Neural progenitor cell (in vitro differentiated cells): ENCODE results near the gene DISC1. TPM values are rescaled to one million over a fixed set of nuclear protein-coding genes. Genes with fewer than 3 reads are reported as not detected.

Experiments
- DNase-seq: peaks from one replicate; pipeline ENCODE4 v3.0.0-alpha.2; 2016; ENCODE audit warnings: low spot score
- H2AFZ ChIP-seq: fragments of 200-600 bp; sonication (generic); replicated peaks from 2 replicates; pipeline ENCODE4 v1.6.1; 2016; ENCODE audit warnings: antibody characterized with exemption
- H3F3A ChIP-seq: fragments of 200-600 bp; sonication (generic); 2 replicates; pipeline ENCODE4 v1.6.1; 2016; ENCODE audit warnings: antibody characterized with exemption, low read depth
- H3K27ac ChIP-seq: fragments of 200-600 bp; sonication (generic); 2 replicates; pipeline ENCODE4 v1.5.1; 2016; ENCODE audit warnings: mild to moderate bottlenecking
- H3K27me3 ChIP-seq: fragments of 200-600 bp; sonication (generic); 2 replicates; pipeline ENCODE4 v1.6.1; 2016; ENCODE audit warnings: mild to moderate bottlenecking, moderate library complexity
- H3K36me3 ChIP-seq: fragments of 200-600 bp; sonication (generic); 2 replicates; pipeline ENCODE4 v1.5.1; 2016
- H3K4me1 ChIP-seq: fragments of 200-600 bp; sonication (generic); 2 replicates; pipeline ENCODE4 v1.6.1; 2016; ENCODE audit warnings: mixed run types
- H3K4me2 ChIP-seq: fragments of 200-600 bp; sonication (generic); 2 replicates; pipeline ENCODE4 v1.6.1; 2016
- H3K4me3 ChIP-seq: fragments of 200-600 bp; sonication (generic); 2 replicates; pipeline ENCODE4 v1.5.1; 2016
- H3K79me2 ChIP-seq: fragments of 200-600 bp; sonication (generic); 2 replicates; pipeline ENCODE4 v1.6.1; 2016; ENCODE audit warnings: low read depth
- H3K9ac ChIP-seq: fragments of 200-600 bp; sonication (generic); 2 replicates; pipeline ENCODE4 v1.6.1; 2016
- H3K9me3 ChIP-seq: fragments of 200-600 bp; sonication (generic); 2 replicates; pipeline ENCODE4 v1.5.1; 2016; ENCODE audit warnings: low read depth
- H4K20me1 ChIP-seq: fragments of 200-600 bp; sonication (generic); 2 replicates; pipeline ENCODE4 v1.6.1; 2016; ENCODE audit warnings: low read depth
- H3K27ac Mint-ChIP-seq: 3 replicates; pipeline ENCODE4 v1.8.0; 2021; ENCODE audit warnings: mixed read lengths
- H3K27me3 Mint-ChIP-seq: 2 replicates; pipeline ENCODE4 v1.8.0; 2022; ENCODE audit warnings: low read depth, mild to moderate bottlenecking, inconsistent platforms, moderate library complexity, mixed read lengths; ENCODE audit not compliant: insufficient read depth
- H3K36me3 Mint-ChIP-seq: 3 replicates; pipeline ENCODE4 v1.8.0; 2021; ENCODE audit warnings: mixed read lengths
- H3K4me1 Mint-ChIP-seq: 3 replicates; pipeline ENCODE4 v1.8.0; 2021; ENCODE audit warnings: mixed read lengths
- H3K4me3 Mint-ChIP-seq: 3 replicates; pipeline ENCODE4 v1.8.0; 2021; ENCODE audit warnings: mild to moderate bottlenecking, moderate library complexity, mixed read lengths
- H3K9me3 Mint-ChIP-seq: 3 replicates; pipeline ENCODE4 v1.8.0; 2020; ENCODE audit warnings: mixed read lengths
- EZH2 ChIP-seq: fragments of 200-600 bp; sonication (generic); IDR thresholded peaks from 2 replicates; pipeline ENCODE4 v1.6.1; 2017; ENCODE audit warnings: antibody characterized with exemption, mild to moderate bottlenecking, moderate library complexity
- EZH2phosphoT487 ChIP-seq: fragments of 200-600 bp; sonication (generic); IDR thresholded peaks from 2 replicates; pipeline ENCODE4 v1.6.1; 2017; ENCODE audit warnings: antibody characterized with exemption
- total RNA-seq: library from RNA; depleted of rRNA; stranded (reverse); fragments of >200 nt; gene quantifications from 2 replicates; pipeline ENCODE4 v1.2.3, GENCODE V29; 2015; ENCODE audit warnings: low replicate concordance
- TF ChIP-seq, protein P1 (sequence below): fragments of 200-600 bp; sonication (generic); IDR thresholded peaks from 2 replicates; pipeline ENCODE4 v1.5.1; 2017; ENCODE audit warnings: antibody characterized with exemption, mild to moderate bottlenecking

Gene DISC1
- total RNA-seq, 1 donor from 2014 or later = 1.8 TPM

DNA sequence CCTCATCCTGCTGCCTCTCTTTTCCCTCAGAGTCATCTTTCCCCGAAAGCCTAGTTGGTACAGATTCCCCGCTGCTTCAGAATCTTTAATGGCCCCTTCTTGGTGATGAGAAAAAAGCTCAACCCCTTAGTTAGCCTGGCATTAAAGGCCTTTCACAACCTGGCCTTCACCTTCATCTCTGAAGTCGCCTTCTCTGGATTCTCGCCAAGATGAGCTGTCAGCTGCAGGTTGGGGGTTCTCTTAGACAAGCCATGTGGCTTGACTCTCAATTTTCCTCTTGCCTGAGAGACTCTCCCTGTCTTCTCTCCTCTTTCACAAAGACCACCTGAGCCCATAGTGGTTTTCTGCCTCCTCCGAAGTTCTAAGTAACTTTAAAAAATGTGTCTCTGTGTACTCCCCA is 15.5 kb upstream of the DISC1 start:
- Histone ChIP-seq H3F3A (no peaks in the 10 kb centered on the region), H3K4me3 (no peak overlapping the region), H3K36me3 (no peaks in the 10 kb centered on the region), H3K4me1 (no peaks in the 10 kb centered on the region), H3K79me2 (no peaks in the 10 kb centered on the region), H2AFZ (no peak overlapping the region), H3K27me3 (peaks cover 46% of the 10 kb centered on the region), H3K9me3 (no peaks in the 10 kb centered on the region), H3K27ac (no peak overlapping the region), H3K9ac (no peak overlapping the region), H3K4me2 (no peak overlapping the region), H4K20me1 (no peaks in the 10 kb centered on the region)
- no peak for DNase-seq
- peaks cover 6% of the 10 kb centered on the region for H3K9me3 Mint-ChIP-seq
- no peaks in the 10 kb centered on the region for H3K4me1 Mint-ChIP-seq
- no peak overlapping the region for H3K4me3 Mint-ChIP-seq
- H3K27ac Mint-ChIP-seq = no peak overlapping the region
- no peaks in the 10 kb centered on the region for H3K36me3 Mint-ChIP-seq
- H3K27me3 Mint-ChIP-seq = no peaks in the 10 kb centered on the region
- TF ChIP-seq EZH2phosphoT487 = no peak
- TF ChIP-seq EZH2 = no peak
- TF ChIP-seq, protein P1, sequence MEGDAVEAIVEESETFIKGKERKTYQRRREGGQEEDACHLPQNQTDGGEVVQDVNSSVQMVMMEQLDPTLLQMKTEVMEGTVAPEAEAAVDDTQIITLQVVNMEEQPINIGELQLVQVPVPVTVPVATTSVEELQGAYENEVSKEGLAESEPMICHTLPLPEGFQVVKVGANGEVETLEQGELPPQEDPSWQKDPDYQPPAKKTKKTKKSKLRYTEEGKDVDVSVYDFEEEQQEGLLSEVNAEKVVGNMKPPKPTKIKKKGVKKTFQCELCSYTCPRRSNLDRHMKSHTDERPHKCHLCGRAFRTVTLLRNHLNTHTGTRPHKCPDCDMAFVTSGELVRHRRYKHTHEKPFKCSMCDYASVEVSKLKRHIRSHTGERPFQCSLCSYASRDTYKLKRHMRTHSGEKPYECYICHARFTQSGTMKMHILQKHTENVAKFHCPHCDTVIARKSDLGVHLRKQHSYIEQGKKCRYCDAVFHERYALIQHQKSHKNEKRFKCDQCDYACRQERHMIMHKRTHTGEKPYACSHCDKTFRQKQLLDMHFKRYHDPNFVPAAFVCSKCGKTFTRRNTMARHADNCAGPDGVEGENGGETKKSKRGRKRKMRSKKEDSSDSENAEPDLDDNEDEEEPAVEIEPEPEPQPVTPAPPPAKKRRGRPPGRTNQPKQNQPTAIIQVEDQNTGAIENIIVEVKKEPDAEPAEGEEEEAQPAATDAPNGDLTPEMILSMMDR = no peak

DNA sequence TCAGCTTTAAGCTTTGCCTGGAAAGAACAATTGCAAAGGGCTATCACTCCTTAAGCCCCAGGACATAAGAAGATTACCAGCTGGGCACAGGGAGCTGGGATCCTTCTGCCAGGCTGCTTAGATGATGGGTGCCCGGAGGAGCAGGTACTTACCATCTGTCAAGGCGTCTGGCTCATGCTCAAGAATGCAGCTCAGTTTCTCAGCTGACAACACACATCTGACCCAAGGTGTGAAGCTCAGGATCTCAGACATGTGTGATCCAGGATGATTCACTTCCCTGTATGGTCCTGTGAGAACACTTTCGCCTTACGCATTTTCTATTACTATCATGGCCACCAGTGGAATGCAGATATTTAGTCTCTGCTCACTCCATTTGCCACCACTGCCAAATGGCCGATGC is 14.7 kb upstream of the DISC1 start:
- Histone ChIP-seq H3K9me3 (no peaks in the 10 kb centered on the region), H3K4me3 (no peak overlapping the region), H4K20me1 (no peaks in the 10 kb centered on the region), H3F3A (no peaks in the 10 kb centered on the region), H3K79me2 (no peaks in the 10 kb centered on the region), H3K9ac (no peak overlapping the region), H3K27me3 (peaks cover 42% of the 10 kb centered on the region), H3K4me1 (no peaks in the 10 kb centered on the region), H3K27ac (no peak overlapping the region), H3K36me3 (no peaks in the 10 kb centered on the region), H2AFZ (no peak overlapping the region), H3K4me2 (no peak overlapping the region)
- Mint-ChIP-seq H3K27ac (no peak overlapping the region), H3K4me3 (no peak overlapping the region), H3K4me1 (no peaks in the 10 kb centered on the region), H3K36me3 (no peaks in the 10 kb centered on the region), H3K27me3 (no peaks in the 10 kb centered on the region), H3K9me3 (peaks cover 6% of the 10 kb centered on the region)
- DNase-seq = no peak
- TF ChIP-seq, protein P1 = no peak
- TF ChIP-seq EZH2 = no peak
- TF ChIP-seq EZH2phosphoT487 = no peak

DNA sequence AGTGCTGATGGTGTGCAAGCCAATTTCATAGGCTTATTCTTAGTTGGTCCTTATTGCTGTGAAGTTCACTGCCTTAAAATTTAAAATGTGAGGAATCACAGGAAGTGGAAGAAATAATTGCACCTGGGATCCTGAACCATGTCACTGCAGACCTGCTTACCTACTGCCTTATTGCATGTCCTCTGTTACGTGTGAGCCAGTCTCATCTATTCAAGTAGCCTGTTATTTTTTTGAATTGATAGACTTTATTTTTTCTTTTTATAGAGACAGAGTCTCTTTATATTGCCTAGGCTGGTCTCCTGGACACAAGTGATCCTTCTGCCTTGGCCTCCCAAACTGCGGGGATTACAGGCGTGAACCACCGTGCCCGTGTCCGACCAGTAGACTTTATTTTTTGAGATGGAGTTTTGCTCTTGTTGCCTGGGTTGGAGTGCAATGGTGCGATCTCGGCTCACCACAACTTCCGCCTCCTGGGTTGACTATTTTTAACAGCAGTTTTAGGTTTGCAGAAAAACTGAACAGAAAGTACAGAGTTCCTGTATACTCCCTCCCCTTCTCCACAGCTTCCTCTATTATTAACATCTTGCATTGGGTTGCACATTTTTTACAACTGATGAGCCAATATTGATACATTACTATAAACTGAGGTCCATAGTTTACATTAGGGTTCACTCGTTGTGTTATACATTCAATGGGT is 14.0 kb upstream of the DISC1 start:
- DNase-seq = no peak
- H3K9me3 ChIP-seq = no peaks in the 10 kb centered on the region
- H3K36me3 ChIP-seq = no peaks in the 10 kb centered on the region
- no peak overlapping the region for H3K27ac ChIP-seq
- H3K4me1 Mint-ChIP-seq = no peaks in the 10 kb centered on the region
- peaks cover 39% of the 10 kb centered on the region for H3K27me3 ChIP-seq
- H2AFZ ChIP-seq = no peak overlapping the region
- peaks cover 6% of the 10 kb centered on the region for H3K9me3 Mint-ChIP-seq
- H3K4me2 ChIP-seq = no peak overlapping the region
- H4K20me1 ChIP-seq = no peaks in the 10 kb centered on the region
- H3K79me2 ChIP-seq = no peaks in the 10 kb centered on the region
- H3K4me1 ChIP-seq = no peaks in the 10 kb centered on the region
- H3K27me3 Mint-ChIP-seq = no peaks in the 10 kb centered on the region
- H3K9ac ChIP-seq = no peak overlapping the region
- H3K4me3 Mint-ChIP-seq = no peak overlapping the region
- no peaks in the 10 kb centered on the region for H3F3A ChIP-seq
- H3K4me3 ChIP-seq = no peak overlapping the region
- H3K27ac Mint-ChIP-seq = no peak overlapping the region
- TF ChIP-seq, protein P1 = no peak
- TF ChIP-seq EZH2 (no peak), EZH2phosphoT487 (no peak)
- H3K36me3 Mint-ChIP-seq = no peaks in the 10 kb centered on the region
